ENCODE data around the gene GRB2. TPM values are rescaled to one million over a fixed set of nuclear protein-coding genes. Genes with fewer than 3 reads are reported as not detected.

Gene GRB2
- total and polyA plus RNA-seq, 12 donors = 23.5 to 85.5 (median 52.0) TPM

DNA sequence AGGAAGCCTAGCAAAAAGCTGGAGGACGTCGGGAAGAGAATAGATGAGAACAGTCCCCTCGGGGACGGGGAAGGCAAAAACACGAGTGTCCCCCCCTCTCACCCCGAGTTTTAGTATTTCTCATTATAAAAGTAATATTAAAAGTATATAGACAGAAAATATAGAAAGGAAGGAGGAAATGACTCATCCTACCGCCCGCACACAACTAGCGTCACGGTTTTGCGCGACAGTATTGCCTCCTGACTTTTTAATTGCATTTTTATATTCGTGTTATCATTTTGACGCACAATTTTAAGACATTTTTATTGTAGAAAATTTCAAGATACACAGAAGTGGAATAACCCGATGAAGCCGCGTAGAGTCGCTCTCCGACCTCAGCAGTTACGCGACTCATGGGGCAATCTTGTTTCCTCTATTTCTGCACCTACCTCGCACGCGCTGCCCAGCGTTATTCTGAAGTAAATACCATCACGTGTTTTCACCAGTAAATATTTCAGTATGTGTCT is 115.6 kb downstream of the GRB2 start:
- intact Hi-C loops (cut with DNase I) = loop anchor here in 2 of 10 donors (1.0 to 2.0 kb wide), 2 partner anchors 19 to 114 kb away; partner anchors contain the start of gene MIF4GD (in 1 of the 2)
- 4 to 8% methylated on average over 26 of the region's 26 CpGs for WGBS, 2 donors
- peak; percentile 39 to 53 for DNase-seq

DNA sequence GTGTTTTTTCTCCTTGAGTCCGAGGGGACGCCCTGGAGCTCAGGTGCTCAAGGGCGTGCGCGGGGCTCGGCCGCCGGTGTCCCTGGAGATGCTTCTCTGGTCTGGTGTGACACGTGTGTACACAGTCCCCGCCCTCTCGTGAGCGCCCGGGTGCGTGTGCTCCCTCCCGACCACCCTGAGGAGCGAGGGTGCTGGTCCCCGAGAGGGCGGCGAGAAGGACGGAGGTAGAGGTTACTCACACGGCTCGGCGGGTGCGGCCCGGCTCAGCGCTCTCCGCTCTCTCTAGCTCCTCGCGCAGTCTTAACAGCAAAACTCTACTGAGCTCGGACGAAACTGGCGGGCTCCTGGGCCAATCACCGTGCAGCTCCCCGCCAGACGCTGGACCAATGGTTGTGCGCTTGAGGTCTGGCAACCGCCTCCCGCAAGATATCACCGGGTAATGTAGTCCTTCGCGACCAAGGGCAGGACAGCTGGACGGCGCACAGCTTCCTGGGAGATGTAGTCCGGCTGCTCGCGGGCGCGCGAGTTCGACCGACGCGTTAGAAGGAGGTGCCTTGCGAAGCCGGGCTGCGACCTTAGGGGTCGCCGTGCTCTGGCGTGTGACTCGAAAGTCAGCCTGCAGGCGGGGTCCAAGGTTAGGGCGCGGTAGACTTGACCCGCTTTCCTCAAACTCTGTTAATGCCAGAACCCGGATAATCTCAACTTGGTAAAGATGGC is 116.2 kb downstream of the GRB2 start, which contains the start of gene SLC25A19:
TSS of gene SLC25A19 (minus strand) at position 319 of the 717 bp plus-strand sequence. CDS start 2,669 bp downstream, outside the sequence.
- Histone ChIP-seq H3K9me3 (no peaks in the 10 kb centered on the region), H3K36me3 (peaks cover 0 to 26% (median 0%) of the 10 kb centered on the region in 9 donors), H3K27me3 (no peaks in the 10 kb centered on the region), H3K27ac (peak within 1 kb of the TSS; percentile 46 to 97 (median 90)), H3K4me3 (peak within 1 kb of the TSS; percentile 59 to 98 (median 90)), H3K4me1 (peaks cover 0 to 42% (median 10%) of the 10 kb centered on the region in 9 donors)
- peak in 5 of 9 donors; percentile 16 to 35 (median 28) for TF ChIP-seq CTCF (IDR thresholded peaks at IDR 0.05)
- WGBS, 2 donors = 0% methylated on average over 65 of the region's 65 CpGs
- DNase-seq (peak; percentile 98 to 99), ATAC-seq (peak; percentile 98 to 100 (median 99))
- intact Hi-C loops (cut with DNase I) = loop anchor here in 2 of 10 donors (1.0 to 2.0 kb wide), 2 partner anchors 18 to 115 kb away; partner anchors contain the start of gene MIF4GD (in 1 of the 2)

More for the DNA sequence above, 115.6 kb downstream of the GRB2 start:
- peak in 6 of 8 donors; percentile 26 to 51 (median 42) for ATAC-seq
- Histone ChIP-seq H3K27ac (peak overlapping the region; percentile 46 to 97 (median 90)), H3K4me3 (peak overlapping the region; percentile 39 to 98 (median 81)), H3K36me3 (peaks cover 0 to 22% (median 0%) of the 10 kb centered on the region in 9 donors), H3K9me3 (no peaks in the 10 kb centered on the region), H3K27me3 (no peaks in the 10 kb centered on the region), H3K4me1 (peaks cover 0 to 48% (median 10%) of the 10 kb centered on the region in 9 donors)
- TF ChIP-seq CTCF (IDR thresholded peaks at IDR 0.05) = peak in 4 of 9 donors; percentile 25 to 32 (median 26)

- ATAC-seq (peak; percentile 3 to 32 (median 14)), DNase-seq (no peak)
- Histone ChIP-seq H3K27ac (peak overlapping the region in 9 of 10 donors; percentile 70 to 97 (median 90)), H3K36me3 (peaks cover 0 to 31% (median 0%) of the 10 kb centered on the region in 9 donors), H3K4me1 (peaks cover 0 to 37% (median 10%) of the 10 kb centered on the region in 9 donors), H3K9me3 (no peaks in the 10 kb centered on the region), H3K27me3 (no peaks in the 10 kb centered on the region), H3K4me3 (peak overlapping the region; percentile 59 to 98 (median 90))
- TF ChIP-seq CTCF (IDR thresholded peaks at IDR 0.05) = no peak
- 0 to 1% methylated on average over 14 of the region's 14 CpGs for WGBS, 2 donors
- intact Hi-C loops (cut with DNase I) = loop anchor here in 2 of 10 donors (1.0 to 2.0 kb wide), 2 partner anchors 18 to 116 kb away; partner anchors contain the start of gene MIF4GD (in 1 of the 2)
Measured at GRCh38 chr17:75288770-75289114, 116.7 kb downstream of the GRB2 start.

- 31 to 42% methylated on average over 2 of the region's 2 CpGs for WGBS, 2 donors
- no peaks in the 10 kb centered on the region for H3K27me3 ChIP-seq
Measured at GRCh38 chr17:75288359-75288758, 117.1 kb downstream of the GRB2 start.

More at GRCh38 chr17:75288359-75288758, 117.1 kb downstream of the GRB2 start:
- intact Hi-C loops (cut with DNase I) = loop anchor here in 1 of 10 donors (2.0 kb wide), 1 partner anchor 18 kb away; the partner anchor contains the start of gene MIF4GD
- TF ChIP-seq CTCF (IDR thresholded peaks at IDR 0.05) = no peak
- ATAC-seq (no peak), DNase-seq (no peak)
- H3K4me3 ChIP-seq = peak overlapping the region in 9 of 10 donors; percentile 59 to 98 (median 86)
- no peaks in the 10 kb centered on the region for H3K9me3 ChIP-seq
- H3K4me1 ChIP-seq = peaks cover 0 to 33% (median 10%) of the 10 kb centered on the region in 9 donors
- H3K27ac ChIP-seq = peak overlapping the region in 1 of 10 donors; percentile 96
- H3K36me3 ChIP-seq = peaks cover 0 to 35% (median 0%) of the 10 kb centered on the region in 9 donors
